GM23338 (cell line): Measurements from ENCODE around the gene KLHL6. TPM values are rescaled to one million over a fixed set of nuclear protein-coding genes. Genes with fewer than 3 reads are reported as not detected.
A peak's percentile ranks its signal among the peaks of the same experiment; 100 is the strongest.
"Not testable (repeated sequence)": the region's sequence is repeated elsewhere in the genome, so short reads cannot be mapped to it uniquely, and the experiment has no call there.

Experiments
- ATAC-seq: fragments of 200-7000 bp; cut with Tn5 transposase; 3 replicates; pipeline ENCODE4 v1.9.1; 2020
- DNase-seq: peaks from one replicate; pipeline ENCODE4 v3.0.0-alpha.2; 2015; ENCODE audit warnings: low spot score
- H2AFZ ChIP-seq: fragments of 200-600 bp; sonication (generic); 2 replicates; pipeline ENCODE4 v1.8.0; 2016; ENCODE audit warnings: antibody characterized with exemption, mild to moderate bottlenecking, moderate library complexity
- H3F3A ChIP-seq: fragments of 200-600 bp; sonication (generic); replicated peaks from 2 replicates; pipeline ENCODE4 v1.8.0; 2017; ENCODE audit warnings: antibody characterized with exemption, mixed run types, low read depth
- H3K27ac ChIP-seq: fragments of 200-600 bp; sonication (generic); 2 replicates; pipeline ENCODE4 v1.6.1; 2016; ENCODE audit warnings: low read depth
- H3K27me3 ChIP-seq: fragments of 200-600 bp; sonication (generic); 2 replicates; pipeline ENCODE4 v1.8.0; 2016; ENCODE audit warnings: mild to moderate bottlenecking, mixed run types, moderate library complexity; ENCODE audit not compliant: insufficient read depth
- H3K36me3 ChIP-seq: fragments of 200-600 bp; sonication (generic); 2 replicates; pipeline ENCODE4 v1.8.0; 2016; ENCODE audit warnings: mild to moderate bottlenecking; ENCODE audit not compliant: insufficient read depth
- H3K4me1 ChIP-seq: fragments of 200-600 bp; sonication (generic); 2 replicates; pipeline ENCODE4 v1.8.0; 2016; ENCODE audit warnings: mild to moderate bottlenecking, moderate library complexity; ENCODE audit not compliant: insufficient read depth
- H3K4me2 ChIP-seq: fragments of 200-600 bp; sonication (generic); 2 replicates; pipeline ENCODE4 v1.7.1; 2017; ENCODE audit warnings: mixed run types
- H3K4me3 ChIP-seq: fragments of 200-600 bp; sonication (generic); 2 replicates; pipeline ENCODE4 v1.6.1; 2016; ENCODE audit warnings: mixed run types
- H3K79me2 ChIP-seq: fragments of 200-600 bp; sonication (generic); replicated peaks from 2 replicates; pipeline ENCODE4 v1.8.0; 2017; ENCODE audit warnings: mild to moderate bottlenecking; ENCODE audit not compliant: insufficient read depth
- H3K9me2 ChIP-seq: fragments of 200-600 bp; sonication (generic); 2 replicates; pipeline ENCODE4 v1.8.0; 2017; ENCODE audit not compliant: insufficient read depth
- H4K20me1 ChIP-seq: fragments of 200-600 bp; sonication (generic); replicated peaks from 2 replicates; pipeline ENCODE4 v1.8.0; 2017; ENCODE audit warnings: mild to moderate bottlenecking; ENCODE audit not compliant: insufficient read depth
- H3K27ac Mint-ChIP-seq: 2 replicates; pipeline ENCODE4 v1.8.0; 2020; ENCODE audit warnings: inconsistent platforms, mild to moderate bottlenecking, moderate library complexity, mixed read lengths
- H3K27me3 Mint-ChIP-seq: 3 replicates; pipeline ENCODE4 v1.8.0; 2022; ENCODE audit warnings: low read depth, mild to moderate bottlenecking, moderate library complexity, mixed read lengths, inconsistent platforms; ENCODE audit not compliant: insufficient read depth, poor library complexity
- H3K36me3 Mint-ChIP-seq: 3 replicates; pipeline ENCODE4 v1.8.0; 2021; ENCODE audit warnings: low read depth, mild to moderate bottlenecking, inconsistent platforms, moderate library complexity, mixed read lengths
- H3K4me1 Mint-ChIP-seq: 3 replicates; pipeline ENCODE4 v1.8.0; 2020; ENCODE audit warnings: mild to moderate bottlenecking, inconsistent platforms, mixed read lengths
- H3K4me3 Mint-ChIP-seq: 3 replicates; pipeline ENCODE4 v1.8.0; 2021; ENCODE audit warnings: moderate library complexity, mild to moderate bottlenecking, inconsistent platforms, mixed read lengths
- H3K9me3 Mint-ChIP-seq: 3 replicates; pipeline ENCODE4 v1.8.0; 2020; ENCODE audit warnings: moderate library complexity, mild to moderate bottlenecking, inconsistent platforms, mixed read lengths
- CREB1 ChIP-seq: fragments of 250-450 bp; sonication (Bioruptor Pico); IDR thresholded peaks from 2 replicates; pipeline ENCODE4 v1.5.0; 2020; ENCODE audit warnings: low read depth, mild to moderate bottlenecking, moderate library complexity
- CTCF ChIP-seq, 2 experiments: fragments of 200-600 bp in 1 of 2; sonication (generic) in 1 of 2; conservative IDR thresholded peaks; 2 replicates each; pipeline versions ENCODE4 v1.5.1 to v1.6.1; 2016 to 2017; ENCODE audit warnings: antibody characterized with exemption in 2 of 2, low read depth in 2 of 2, mild to moderate bottlenecking in 2 of 2, moderate library complexity in 1 of 2
- ETS1 ChIP-seq: IDR thresholded peaks from 2 replicates; pipeline ENCODE4 v1.6.1; 2016; ENCODE audit warnings: antibody characterized with exemption
- EZH2 ChIP-seq: fragments of 200-600 bp; sonication (generic); IDR thresholded peaks from one replicate; pipeline ENCODE4 v1.8.0; 2017; ENCODE audit warnings: antibody characterized with exemption, mild to moderate bottlenecking, low read depth; ENCODE audit not compliant: unreplicated experiment
- EZH2phosphoT487 ChIP-seq: fragments of 200-600 bp; sonication (generic); IDR thresholded peaks from one replicate; pipeline ENCODE4 v1.8.1; 2018; ENCODE audit warnings: antibody characterized with exemption; ENCODE audit not compliant: unreplicated experiment
- JUNB ChIP-seq: IDR thresholded peaks from one replicate; pipeline ENCODE4 v1.6.1; 2016; ENCODE audit warnings: antibody characterized with exemption; ENCODE audit not compliant: unreplicated experiment
- NANOG ChIP-seq: IDR thresholded peaks from 2 replicates; pipeline ENCODE4 v1.6.1; 2016; ENCODE audit warnings: antibody characterized with exemption, borderline replicate concordance
- POLR2AphosphoS5 ChIP-seq: IDR thresholded peaks from 2 replicates; pipeline ENCODE4 v1.6.1; 2016; ENCODE audit warnings: antibody characterized with exemption, low read depth
- REST ChIP-seq: IDR thresholded peaks from one replicate; pipeline ENCODE4 v1.6.1; 2018; ENCODE audit warnings: antibody characterized with exemption; ENCODE audit not compliant: unreplicated experiment
- STAT1 ChIP-seq: IDR thresholded peaks from one replicate; pipeline ENCODE4 v1.6.1; 2016; ENCODE audit warnings: antibody characterized with exemption; ENCODE audit not compliant: unreplicated experiment
- ZNF114 ChIP-seq: fragments of 250-450 bp; sonication (Bioruptor Pico); IDR thresholded peaks from 2 replicates; pipeline ENCODE4 v1.5.0; 2020; ENCODE audit warnings: mild to moderate bottlenecking, moderate library complexity
- ZNF331 ChIP-seq: fragments of 250-450 bp; sonication (Bioruptor Pico); IDR thresholded peaks from 2 replicates; pipeline ENCODE4 v1.5.0; 2020; ENCODE audit warnings: low read depth, mild to moderate bottlenecking, moderate library complexity
- ZNF462 ChIP-seq: fragments of 250-450 bp; sonication (Bioruptor Pico); IDR thresholded peaks from 2 replicates; pipeline ENCODE4 v1.5.0; 2020; ENCODE audit warnings: mild to moderate bottlenecking, moderate library complexity
- polyA plus RNA-seq: library from polyadenylated mRNA; unstranded; fragments of >200 nt; fragmentation: Nextera tagmentation; extraction: Ambion mirVana; gene quantifications from 2 replicates; pipeline ENCODE4 v1.2.1, GENCODE V29; 2016
- total RNA-seq: library from RNA; depleted of rRNA; stranded (reverse); fragments of >200 nt; shearing (Covaris generic); gene quantifications from 2 replicates; pipeline ENCODE4 v1.2.3, GENCODE V29; 2014

Gene KLHL6
- total and polyA plus RNA-seq, 2 experiments from 2014 or later, result not detected

GRCh38 chr3:183466575-183466974, 88.9 kb downstream of the KLHL6 start:
- Histone ChIP-seq H3K4me3 (no peak overlapping the region), H2AFZ (no peak overlapping the region), H4K20me1 (no peaks in the 10 kb centered on the region), H3K36me3 (no peaks in the 10 kb centered on the region), H3K27me3 (no peaks in the 10 kb centered on the region), H3K4me2 (no peak overlapping the region), H3F3A (no peaks in the 10 kb centered on the region), H3K79me2 (no peaks in the 10 kb centered on the region), H3K27ac (no peak overlapping the region), H3K4me1 (no peaks in the 10 kb centered on the region), H3K9me2 (no peaks in the 10 kb centered on the region)
- ATAC-seq (no peak), DNase-seq (peak; percentile 20)
- H3K9me3 Mint-ChIP-seq, result no peaks in the 10 kb centered on the region
- peaks cover 4% of the 10 kb centered on the region for H3K27me3 Mint-ChIP-seq
- TF ChIP-seq NANOG (no peak), REST (no peak), CTCF (conservative IDR thresholded peaks at IDR 0.05; ENCODE audit: low read depth in 2 of 2) (no peak), ZNF462 (CRISPR knock-in tag) (no peak), STAT1 (no peak), JUNB (no peak), ZNF114 (CRISPR knock-in tag) (no peak), CREB1 (no peak), ZNF331 (no peak), EZH2phosphoT487 (no peak), EZH2 (no peak), POLR2AphosphoS5 (no peak), ETS1 (no peak)
- no peaks in the 10 kb centered on the region for H3K36me3 Mint-ChIP-seq
- H3K27ac Mint-ChIP-seq, result no peak overlapping the region
- H3K4me3 Mint-ChIP-seq, result no peak overlapping the region
- H3K4me1 Mint-ChIP-seq, result no peaks in the 10 kb centered on the region

DNA sequence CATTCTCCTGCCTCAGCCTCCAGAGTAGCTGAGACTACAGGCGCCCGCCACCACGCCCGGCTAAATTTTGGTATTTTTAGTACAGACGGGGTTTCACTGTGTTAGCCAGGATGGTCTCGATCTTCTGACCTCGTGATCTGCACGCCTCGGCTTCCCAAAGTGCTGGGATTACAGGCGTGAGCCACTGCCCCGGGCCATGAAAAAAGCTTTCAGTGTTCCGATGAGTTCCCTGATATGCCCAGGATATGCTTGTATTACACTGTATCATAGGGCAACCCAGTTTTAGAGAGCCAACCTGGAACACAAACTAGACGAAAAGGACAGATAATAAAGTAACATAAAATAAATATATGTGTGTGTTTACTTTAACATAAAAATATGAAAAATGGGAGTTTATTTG, 89.8 kb downstream of the KLHL6 start:
- not testable (repeated sequence) for H3K4me3 ChIP-seq, H3F3A ChIP-seq, DNase-seq, H3K9me3 Mint-ChIP-seq, H3K27ac Mint-ChIP-seq, H4K20me1 ChIP-seq, H3K4me2 ChIP-seq, H3K4me3 Mint-ChIP-seq, H3K36me3 ChIP-seq, H3K36me3 Mint-ChIP-seq, H3K27ac ChIP-seq, H3K27me3 ChIP-seq, H3K4me1 ChIP-seq, H3K9me2 ChIP-seq, H3K4me1 Mint-ChIP-seq, H2AFZ ChIP-seq, H3K79me2 ChIP-seq, ATAC-seq, H3K27me3 Mint-ChIP-seq
